A549 treated with dexamethasone at 1 μM for 4 hours (cell line): ENCODE results near the gene SERPINA12. TPM values are rescaled to one million over a fixed set of nuclear protein-coding genes. Genes with fewer than 3 reads are reported as not detected.

Experiments used
- total RNA-seq: library from RNA; stranded (reverse); fragments of 200-300 nt; extraction: Qiagen RNA extraction; gene quantifications from 5 replicates; pipeline ENCODE4 v1.2.3, GENCODE V29; 2022

SERPINA12 gene
- 0.06 TPM in 1 of 5 replicates, not detected in the others for total RNA-seq

GRCh38 chr14:94509356-94509755, at the start of gene SERPINA12:
Gene SERPINA12 (minus strand): TSS chr14:94509469. CDS start chr14:94498397, 11,072 bp downstream.

GRCh38 chr14:94476023-94476422, 33.2 kb downstream of the SERPINA12 start, which contains the start of gene SERPINA9:
Gene SERPINA9 (minus strand): TSS chr14:94476197. CDS start chr14:94469840, 6,357 bp downstream.

Other genes with a start within 250 kb of the SERPINA12 start
- gene SERPINA10, start 216.2 kb downstream of the SERPINA12 start, total RNA-seq: 0.04 TPM in 1 of 5 replicates, not detected in the others
- 0.95 to 1.6 TPM (median 1.4 TPM) in 5 replicates for gene SERPINA6, start 186.1 kb downstream of the SERPINA12 start, total RNA-seq
- 0.08 TPM in 1 of 5 replicates, not detected in the others for gene SERPINA2, start 142.8 kb downstream of the SERPINA12 start, total RNA-seq
- gene SERPINA1, start 120.9 kb downstream of the SERPINA12 start, total RNA-seq: 1.2 to 2.8 TPM (median 2.2 TPM) in 5 replicates
- gene SERPINA11, start 56.7 kb downstream of the SERPINA12 start, total RNA-seq: not detected in 5 replicates
- not detected in 5 replicates for gene SERPINA9, start 33.3 kb downstream of the SERPINA12 start, total RNA-seq
- gene SERPINA4, start 52.0 kb upstream of the SERPINA12 start, total RNA-seq: 0.07 to 0.12 TPM (median 0.09 TPM) in 3 of 5 replicates, not detected in the others
- 0.07 to 0.27 TPM (median 0.17 TPM) in 5 replicates for gene SERPINA5, start 72.0 kb upstream of the SERPINA12 start, total RNA-seq
- 10.4 to 14.2 TPM (median 12.6 TPM) in 5 replicates for gene SERPINA3, start 102.9 kb upstream of the SERPINA12 start, total RNA-seq